Measurements from ENCODE around the gene TNFAIP8L2.
"Not testable (repeated sequence)": the region's sequence is repeated elsewhere in the genome, so short reads cannot be mapped to it uniquely, and the experiment has no call there.

Gene TNFAIP8L2

GRCh38 chr1:151192047-151192446, 35.6 kb downstream of the TNFAIP8L2 start:
- no peak for DNase-seq (ENCODE audit: low read depth)

- DNase-seq (ENCODE audit: low read depth), result no peak
Observed at GRCh38 chr1:151193304-151193703, 36.9 kb downstream of the TNFAIP8L2 start.

DNA sequence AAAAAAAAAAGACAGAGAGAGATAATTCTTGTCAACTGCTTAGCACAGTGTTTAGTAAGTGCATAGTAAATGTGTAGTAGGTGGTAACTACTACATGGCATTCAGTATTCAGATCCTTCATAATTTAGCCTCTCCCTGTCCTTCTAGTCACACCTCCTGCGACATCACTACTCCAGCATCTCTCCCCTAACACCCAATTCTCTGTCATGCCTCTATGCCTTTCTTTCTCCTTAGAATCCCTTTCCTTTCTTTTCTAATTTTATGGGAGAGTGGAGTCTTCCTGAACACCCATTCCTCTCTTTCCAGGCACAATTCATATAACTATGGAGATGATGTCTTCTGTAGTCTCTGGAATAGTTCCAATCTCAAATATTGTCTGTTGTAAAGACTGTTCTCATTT, 37.4 kb downstream of the TNFAIP8L2 start:
- DNase-seq (ENCODE audit: low read depth), result no peak

- not testable (repeated sequence) for DNase-seq (ENCODE audit: low read depth)
Observed at GRCh38 chr1:151194894-151195594, 38.6 kb downstream of the TNFAIP8L2 start.

- peak; percentile 19 for DNase-seq (ENCODE audit: low read depth)
Observed at GRCh38 chr1:151196292-151196800, 39.9 kb downstream of the TNFAIP8L2 start.

- no peak for DNase-seq (ENCODE audit: low read depth)
Observed at GRCh38 chr1:151197863-151198253, 41.4 kb downstream of the TNFAIP8L2 start.

DNA sequence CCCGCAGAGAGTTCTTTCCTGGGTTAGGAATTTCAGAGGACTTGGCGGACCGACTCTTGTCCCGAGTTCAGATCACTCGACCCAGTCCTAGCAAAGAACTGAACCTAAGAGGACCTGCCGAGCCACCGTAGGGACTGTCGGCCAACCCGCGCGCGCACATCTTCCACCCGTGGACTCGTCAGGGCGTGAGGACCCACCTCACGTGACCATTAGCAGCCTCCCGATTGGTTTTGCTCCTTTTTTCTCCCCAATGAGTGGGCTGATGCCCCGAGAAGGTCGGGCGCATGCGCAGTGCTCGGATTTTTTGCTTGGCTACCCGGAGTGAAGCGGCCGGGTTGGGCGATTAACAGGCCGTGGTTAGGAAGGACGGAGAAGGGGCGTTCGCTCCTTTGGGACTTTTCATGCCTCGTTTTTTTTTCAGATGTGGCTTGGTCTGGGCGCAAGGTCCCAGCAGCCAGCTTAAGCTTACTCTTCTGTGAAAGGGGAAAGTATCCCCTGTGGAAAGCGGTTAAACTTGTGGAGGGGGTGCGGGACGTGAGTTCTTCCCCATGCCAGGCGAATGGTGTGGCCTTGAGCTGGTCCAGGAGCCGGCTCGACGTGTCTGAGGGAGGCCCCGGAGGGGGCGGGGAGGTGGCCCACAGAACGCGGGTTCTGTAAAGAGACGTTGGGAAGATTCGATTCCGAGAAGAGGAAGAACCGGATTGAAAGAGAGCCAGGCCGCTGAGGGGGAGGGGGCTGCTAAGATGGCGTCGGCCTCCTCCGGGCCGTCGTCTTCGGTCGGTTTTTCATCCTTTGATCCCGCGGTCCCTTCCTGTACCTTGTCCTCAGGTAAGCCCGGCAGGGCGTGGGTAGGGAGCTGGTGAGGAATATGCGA, 42.0 kb downstream of the TNFAIP8L2 start, which contains the start of gene PIP5K1A:
TSS of gene PIP5K1A (plus strand) at position 299 of the 874 bp plus-strand sequence. CDS start at position 744, 445 bp downstream.
- peak; percentile 99 for DNase-seq (ENCODE audit: low read depth)

DNA sequence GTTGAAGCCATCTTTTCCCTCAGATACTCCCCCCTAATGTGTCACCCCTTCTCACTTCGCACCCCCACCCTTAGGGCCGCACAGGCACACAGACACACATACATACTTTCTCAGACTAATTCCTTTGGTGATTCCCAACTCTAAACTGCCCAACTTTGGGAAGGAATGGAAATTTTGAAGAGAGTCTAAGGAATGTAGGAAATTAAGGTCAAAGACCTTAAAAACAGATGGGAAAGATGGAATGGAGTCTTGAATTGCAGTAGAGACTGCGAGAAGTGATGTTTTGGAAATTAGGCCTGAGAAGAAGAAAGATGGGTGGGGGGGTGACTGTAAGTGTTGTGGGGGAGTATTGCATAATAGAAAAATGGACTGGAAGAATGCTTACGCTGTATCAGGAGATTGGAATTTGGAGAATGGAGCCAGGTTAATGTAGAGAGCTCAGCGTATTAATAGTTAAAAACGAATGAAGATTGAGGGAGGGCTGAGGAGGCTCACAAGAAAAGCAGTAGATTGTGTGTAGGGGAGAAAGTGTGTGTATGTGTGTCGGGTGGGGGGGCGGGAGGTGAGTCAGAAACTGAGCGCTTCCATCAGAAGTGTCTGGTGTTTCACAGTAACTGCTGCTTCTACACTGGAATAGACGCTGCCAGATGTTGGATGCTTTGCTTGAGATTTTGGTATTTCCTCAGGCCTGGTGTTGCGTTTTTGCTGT, 43.6 kb downstream of the TNFAIP8L2 start:
- no peak for DNase-seq (ENCODE audit: low read depth)

- not testable (repeated sequence) for DNase-seq (ENCODE audit: low read depth)
Observed at GRCh38 chr1:151205381-151205965, 49.0 kb downstream of the TNFAIP8L2 start.
